DMS114 treated with DMSO at 0.1 percent for 48 hours (cell line): Measurements from ENCODE around the gene VAMP1.
A peak's percentile ranks its signal among the peaks of the same experiment; 100 is the strongest.
"Not testable (repeated sequence)": the region's sequence is repeated elsewhere in the genome, so short reads cannot be mapped to it uniquely, and the experiment has no call there.

Experiments
- DNase-seq: peaks from one replicate; lab custom pipeline; 2025; ENCODE audit not compliant: unreplicated experiment; lab: John Stamatoyannopoulos, UW

The VAMP1 gene, protein sequence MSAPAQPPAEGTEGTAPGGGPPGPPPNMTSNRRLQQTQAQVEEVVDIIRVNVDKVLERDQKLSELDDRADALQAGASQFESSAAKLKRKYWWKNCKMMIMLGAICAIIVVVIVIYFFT

DNA sequence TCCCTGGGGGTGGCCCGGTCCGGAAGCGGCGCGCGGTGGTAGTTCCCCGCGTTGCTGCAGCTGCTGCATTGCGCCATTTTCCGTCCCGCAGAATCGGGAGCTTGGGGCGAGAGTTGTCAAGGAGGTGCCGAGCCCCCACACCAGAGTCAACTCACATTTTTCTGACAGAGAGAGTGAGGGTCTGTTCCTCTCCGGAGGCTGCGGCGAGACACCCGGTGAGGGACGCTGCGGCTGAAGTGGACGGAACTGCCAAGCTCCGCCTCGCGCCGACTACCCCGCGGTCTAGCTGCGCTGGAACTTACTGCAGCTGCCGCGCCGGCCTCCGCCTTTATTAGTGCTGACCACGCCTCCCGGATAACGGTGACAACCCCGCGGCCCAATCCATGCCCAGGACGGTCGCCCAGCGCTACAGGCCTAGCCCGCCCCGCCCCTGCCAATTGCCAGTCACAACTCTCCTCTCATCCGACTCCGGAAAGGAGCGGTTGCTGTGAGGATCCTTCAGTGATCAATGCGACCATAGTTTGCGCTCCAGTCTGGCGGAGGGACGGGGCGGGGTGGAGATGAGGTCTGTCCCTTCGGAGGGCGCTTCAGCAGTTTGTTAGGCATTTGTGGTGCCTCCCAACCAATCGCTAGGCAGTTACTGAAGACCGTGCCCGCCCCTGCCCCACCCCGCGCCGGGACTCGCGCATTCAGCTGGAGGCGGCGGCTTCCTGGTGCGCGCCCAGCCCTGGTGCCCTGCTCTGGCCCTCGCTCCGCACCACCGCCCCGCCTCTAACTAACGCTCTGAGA, at the start of gene VAMP1:
VAMP1 (minus strand) TSS at position 303 of the 789 bp plus-strand sequence; CDS start at position 157, 146 bp downstream.
- peak; percentile 98 for DNase-seq

DNA sequence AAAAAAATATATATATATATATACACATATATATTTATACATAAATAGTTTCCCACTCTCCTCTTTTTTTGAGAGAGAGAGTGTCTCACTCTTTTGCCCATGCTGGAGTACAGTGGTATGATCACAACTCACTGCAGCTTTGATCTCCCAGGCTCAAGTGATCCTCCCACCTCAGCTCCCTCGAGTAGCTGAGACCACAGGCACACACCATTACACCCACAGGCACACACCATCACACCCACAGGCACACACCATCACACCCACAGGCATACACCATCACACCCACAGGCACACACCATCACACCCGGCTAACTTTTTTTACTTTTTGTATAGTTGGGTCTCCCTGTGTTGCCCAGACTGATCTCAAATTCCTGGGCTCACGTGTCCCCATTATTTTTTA, 49.7 kb upstream of the VAMP1 start:
- DNase-seq = no peak

DNA sequence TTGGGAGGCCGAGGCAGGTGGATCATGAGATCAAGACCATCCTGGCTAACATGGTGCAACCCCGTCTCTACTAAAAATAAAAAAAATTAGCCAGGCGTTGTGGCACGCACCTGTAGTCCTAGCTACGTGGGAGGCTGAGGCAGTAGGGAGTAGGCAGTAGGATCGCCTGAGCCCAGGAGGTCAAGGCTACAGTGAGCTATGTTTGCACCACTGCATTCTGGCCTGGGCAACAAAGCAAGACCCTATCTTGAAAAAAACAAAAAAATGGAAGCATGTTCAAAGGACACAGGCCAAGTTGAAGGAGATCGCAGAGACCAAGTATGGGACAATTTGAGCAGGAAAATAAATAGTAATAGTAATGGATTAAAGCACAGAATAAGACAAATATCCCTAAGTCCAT, 37.6 kb upstream of the VAMP1 start:
- no peak for DNase-seq

DNA sequence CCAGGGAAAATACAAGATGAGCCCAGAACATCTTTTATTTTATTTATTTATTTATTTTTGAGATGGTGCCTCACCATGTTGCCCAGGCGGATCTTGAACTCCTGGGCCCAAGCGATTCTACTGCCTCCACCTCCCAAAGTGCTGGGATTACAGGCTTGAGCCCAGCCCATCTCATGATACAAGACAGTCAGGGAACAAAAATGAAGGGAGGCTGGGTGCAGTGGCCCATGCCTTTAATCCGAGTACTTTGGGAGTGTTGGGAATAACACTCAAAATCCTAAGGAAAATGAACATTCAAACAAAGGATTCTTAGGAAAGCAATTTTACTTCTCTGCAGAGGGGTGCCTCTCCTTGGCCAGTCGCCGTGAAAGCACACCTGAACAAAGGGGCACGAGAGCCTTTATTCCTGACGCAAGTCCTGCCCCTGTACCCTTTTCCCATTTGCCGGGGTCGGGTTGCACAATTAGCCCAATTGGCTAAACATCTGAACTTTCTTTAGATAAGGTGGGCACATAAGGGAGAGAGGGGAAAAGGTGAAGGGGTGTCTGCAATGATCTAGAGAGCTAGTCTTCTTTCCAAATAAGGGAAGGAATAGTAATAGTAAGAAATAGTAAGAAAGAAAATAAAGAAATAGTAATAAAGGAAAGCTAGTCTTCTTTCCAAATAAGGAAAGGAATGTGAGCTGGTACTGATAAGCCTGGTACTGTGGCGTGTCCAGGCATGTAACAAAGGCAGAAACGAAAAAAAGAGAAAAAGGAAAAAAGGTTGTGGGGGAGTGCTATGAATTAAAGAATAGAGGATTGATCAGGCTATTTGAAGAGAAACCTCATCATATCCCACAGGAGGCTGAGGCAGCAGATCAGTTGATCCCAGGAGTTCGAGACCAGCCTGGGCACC, 36.9 kb upstream of the VAMP1 start:
- no peak for DNase-seq

DNA sequence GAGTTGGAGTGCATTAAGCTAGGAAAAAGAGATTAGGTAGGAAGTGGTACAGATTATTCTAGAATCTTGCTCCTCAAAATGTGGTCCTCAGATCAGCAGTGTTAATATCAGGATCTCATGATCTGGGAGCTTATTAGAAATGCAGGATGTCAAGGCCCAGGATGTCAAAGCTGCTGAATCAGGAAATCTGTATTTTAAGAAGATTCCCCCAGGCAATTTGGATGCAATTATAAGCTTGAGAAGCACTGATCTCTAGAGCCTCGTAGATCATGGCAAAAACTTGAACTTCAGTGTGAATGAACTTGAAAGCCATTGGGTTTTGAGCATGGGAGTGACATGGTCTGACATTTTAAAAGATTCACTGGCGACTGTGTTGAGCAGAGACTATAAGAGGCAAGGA, 30.0 kb upstream of the VAMP1 start:
- DNase-seq = no peak

DNA sequence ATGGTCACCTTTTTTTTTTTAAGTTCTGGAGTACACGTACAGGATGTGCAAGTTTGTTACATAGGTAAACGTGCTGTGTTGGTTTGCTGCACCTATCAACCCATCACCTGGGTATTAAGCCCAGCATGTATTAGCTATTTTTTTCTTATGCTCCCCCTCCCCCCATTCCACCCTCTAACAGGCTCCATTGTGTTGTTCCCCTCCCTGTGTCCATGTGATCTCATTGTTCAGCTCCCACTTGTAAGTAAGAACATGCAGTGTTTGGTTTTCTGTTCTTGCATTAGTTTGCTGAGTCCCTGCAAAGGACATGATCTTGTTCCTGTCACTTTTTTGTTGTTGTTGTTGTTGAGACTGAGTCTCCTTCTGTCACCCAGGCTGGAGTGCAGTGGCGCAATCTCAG, 26.8 kb upstream of the VAMP1 start:
- DNase-seq = not testable (repeated sequence)

DNA sequence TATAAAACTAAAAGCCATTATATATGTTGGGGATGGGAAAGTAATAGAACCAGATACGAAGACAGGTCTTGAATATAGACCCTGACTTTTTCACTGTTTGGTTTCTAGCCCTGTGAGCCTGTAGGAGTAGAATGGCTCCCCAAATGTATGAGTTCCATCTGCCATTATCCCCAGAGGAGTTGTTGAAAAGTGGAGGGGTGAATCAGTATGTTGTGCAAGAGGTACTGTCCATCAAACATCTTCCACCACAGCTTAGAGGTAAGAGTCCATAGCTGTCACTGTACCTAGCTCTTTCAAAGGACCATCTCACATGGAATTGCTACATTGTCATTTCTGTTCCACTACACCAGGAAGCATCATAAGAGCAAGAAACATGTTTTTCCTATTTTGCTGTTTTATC, 24.5 kb upstream of the VAMP1 start:
- DNase-seq = no peak

DNA sequence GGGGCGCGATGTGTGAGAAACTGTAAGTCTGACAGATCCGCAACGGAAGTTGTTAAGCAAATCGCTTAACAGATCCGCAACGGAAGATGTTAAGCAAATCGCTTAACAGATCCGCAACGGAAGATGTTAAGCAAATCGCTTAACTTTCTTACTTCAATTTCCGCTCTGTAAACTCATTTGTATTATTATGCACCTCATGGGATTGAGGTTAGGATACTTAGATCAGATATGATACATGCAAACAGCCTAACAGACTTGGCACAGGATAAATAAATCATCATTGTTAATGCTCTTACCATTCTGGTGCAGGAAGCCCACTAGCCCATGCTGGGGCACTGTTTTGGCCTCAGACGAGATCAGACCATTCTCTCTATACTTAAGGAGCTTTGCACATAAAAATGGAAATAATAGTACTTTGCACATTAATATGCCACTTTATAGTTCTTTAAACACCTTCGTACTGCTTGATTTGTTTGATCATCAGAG, 23.8 kb upstream of the VAMP1 start:
- peak; percentile 52 for DNase-seq

DNA sequence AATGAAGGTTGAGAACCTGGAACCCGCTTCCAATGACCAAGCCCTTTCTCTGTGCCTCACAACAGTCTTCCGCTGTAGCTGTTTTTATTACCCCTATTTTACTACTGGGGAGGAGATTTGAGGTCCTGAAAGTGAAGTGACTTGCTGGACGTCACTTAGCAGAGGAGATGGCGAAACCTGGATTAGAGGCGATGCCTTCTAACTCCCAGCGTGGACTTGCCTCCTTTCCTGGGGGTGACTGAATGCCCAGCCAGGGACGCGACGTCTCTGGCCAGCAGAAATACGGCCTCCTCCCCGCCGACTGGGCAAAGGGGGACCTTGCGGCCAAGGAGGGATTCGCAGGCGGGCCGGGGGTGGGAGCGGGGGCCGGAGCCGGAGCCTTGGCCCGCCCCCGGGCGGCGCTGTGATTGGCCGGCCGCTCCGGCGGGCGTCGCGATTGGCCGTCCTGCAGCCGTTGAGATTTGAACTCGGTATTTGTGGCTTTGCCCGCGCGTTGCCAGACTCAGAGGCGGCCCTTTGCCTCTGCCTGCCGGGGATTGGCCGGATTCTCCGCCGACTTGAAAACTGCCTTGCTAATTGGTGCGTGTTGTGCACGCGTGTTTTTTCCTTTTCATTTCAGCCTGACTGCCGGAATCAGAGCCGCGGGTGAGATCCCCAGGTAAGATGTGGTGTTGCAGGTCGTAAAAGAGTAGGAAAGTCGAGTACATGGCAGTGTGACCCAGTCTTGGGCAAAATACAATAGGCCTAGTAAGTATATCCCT, 23.2 kb upstream of the VAMP1 start, which contains the start of gene NCAPD2:
NCAPD2 (plus strand) TSS at position 606 of the 761 bp plus-strand sequence. CDS start 997 bp downstream, outside the sequence.
- peak; percentile 97 for DNase-seq

DNA sequence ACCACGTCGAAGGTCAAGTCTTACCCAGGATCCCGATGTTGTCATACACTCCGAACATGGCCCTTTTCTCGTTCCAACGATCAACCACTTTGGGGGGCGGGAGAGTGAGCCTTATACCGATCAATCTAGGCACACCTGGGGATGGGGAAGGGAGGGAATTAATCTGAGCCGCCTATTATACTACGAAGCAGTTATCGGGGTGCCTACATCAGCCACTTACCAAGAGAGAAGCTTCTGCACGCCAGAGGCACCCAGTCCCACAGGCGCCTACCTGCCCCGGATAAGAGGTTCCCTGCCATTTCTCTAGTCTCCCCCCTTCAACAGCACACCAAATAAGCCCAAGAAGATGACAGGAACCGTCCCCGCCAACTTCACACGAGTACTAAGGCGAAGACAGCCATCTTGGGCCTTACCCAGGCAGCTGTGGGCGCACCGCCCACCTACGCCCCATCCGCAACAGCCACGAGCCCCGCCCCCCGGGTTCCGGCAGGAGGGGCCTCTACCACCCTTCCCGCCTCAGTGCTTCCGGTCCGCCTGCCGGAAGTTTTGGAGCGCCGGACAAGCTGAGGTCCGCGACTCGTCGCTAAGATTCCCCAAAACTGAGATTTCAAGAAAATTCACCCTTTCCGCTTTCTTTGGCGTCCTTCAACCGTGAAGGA, 22.5 kb upstream of the VAMP1 start, which contains the start of gene MRPL51:
MRPL51 (minus strand) TSS at position 425 of the 659 bp plus-strand sequence; CDS start at position 299, 126 bp downstream.
- peak; percentile 86 for DNase-seq

DNA sequence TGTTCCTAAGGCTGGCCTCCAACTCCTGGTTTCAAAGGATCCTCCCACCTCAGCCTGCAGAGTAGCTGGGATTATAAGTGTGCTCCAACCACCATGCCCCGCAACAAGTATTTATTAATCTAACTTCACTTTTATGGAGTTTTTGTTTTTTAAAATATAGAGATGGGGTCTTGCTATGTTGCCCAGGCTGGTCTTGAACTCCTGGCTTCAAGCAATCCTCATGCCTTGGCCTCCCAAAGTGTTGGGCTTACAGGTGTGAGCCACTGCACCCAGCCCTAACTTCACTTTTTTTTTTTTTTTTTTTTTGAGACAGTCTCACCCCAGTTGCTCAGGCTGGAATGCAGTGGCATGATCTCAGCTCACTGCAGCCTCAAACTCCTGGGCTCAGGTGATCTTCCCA, 20.2 kb upstream of the VAMP1 start:
- not testable (repeated sequence) for DNase-seq

DNA sequence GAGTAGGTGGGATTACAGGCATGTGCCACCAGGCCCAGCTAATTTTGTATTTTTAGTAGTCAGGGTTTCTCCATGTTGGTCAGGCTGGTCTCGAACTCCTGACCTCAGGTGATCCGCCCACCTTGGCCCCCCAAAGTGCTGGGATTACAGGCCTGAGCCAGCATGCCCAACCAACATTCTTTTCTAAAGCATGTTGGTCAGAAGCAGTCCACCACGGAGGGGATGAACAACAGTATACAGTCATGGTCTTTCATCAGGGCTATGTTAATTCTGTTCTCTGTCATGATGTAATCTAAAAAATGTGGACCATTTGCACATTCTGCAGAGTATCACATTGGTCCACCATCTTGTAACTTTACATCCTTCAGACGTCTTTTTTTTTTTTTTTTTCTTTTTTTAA, 19.0 kb upstream of the VAMP1 start:
- no peak for DNase-seq

DNA sequence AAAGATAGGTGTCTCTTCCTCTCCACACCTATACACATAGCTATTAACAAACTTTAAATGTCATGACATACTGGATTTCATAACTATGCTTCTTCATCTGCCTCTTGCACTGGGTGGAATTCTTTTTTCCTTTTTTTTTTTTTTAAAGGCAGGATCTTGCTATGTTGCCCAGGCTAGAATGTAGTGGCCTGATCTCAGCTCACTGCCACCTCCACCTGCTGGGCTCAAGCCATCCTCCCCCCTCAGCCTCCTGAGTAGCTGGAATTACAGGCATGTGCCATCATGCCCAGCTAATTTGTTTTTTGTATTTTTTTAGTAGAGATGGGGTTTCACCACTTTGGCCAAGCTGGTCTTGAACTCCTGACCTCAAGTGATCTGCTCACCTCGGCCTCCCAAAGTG, 17.8 kb upstream of the VAMP1 start:
- no peak for DNase-seq

DNA sequence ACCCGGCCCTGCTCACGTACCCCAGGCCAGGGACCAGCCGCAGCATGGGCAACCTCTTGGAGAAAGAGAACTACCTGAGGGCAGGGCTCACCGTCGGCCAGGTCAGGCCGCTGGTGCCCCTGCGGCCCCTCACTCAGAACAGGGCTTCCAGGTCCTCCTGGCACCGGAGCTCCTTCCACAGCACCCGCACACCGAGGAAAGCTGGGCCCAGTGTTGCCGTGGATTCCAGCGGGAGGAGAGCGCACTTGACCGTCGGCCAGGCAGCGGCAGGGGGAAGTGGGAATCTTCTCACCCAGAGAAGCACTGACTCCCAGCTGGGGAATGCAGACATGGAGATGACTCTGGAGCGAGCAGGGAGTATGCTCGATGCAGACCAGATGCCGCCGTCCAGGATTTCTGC, 7.9 kb upstream of the VAMP1 start:
- DNase-seq = no peak

DNA sequence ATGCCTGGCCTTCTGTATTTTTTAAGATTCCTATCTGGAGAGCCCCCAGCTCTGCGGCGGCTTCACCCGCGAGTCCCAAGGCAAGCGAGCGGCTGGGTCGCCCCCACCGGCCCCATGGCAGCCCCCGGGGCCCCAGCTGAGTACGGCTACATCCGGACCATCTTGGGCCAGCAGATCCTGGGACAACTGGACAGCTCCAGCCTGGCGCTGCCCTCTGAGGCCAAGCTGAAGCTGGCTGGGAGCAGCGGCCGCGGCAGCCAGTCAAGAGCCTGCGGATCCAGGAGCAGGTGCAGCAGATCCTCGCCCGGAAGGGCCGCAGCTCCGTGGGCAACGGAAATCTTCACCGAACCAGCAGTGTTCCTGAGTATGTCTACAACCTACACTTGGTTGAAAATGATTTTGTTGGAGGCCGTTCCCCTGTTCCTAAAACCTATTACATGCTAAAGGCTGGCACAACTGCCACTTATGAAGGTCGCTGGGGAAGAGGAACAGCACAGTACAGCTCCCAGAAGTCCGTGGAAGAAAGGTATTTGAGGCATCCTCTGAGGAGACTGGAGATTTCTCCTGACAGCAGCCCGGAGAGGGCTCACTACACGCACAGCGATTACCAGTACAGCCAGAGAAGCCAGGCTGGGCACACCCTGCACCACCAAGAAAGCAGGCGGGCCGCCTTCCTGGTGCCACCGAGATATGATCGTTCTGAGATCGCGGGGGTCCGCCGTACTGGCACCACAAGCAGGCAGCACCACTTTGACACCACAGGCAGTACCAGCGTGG, 7.3 kb upstream of the VAMP1 start:
- not testable (repeated sequence) for DNase-seq

DNA sequence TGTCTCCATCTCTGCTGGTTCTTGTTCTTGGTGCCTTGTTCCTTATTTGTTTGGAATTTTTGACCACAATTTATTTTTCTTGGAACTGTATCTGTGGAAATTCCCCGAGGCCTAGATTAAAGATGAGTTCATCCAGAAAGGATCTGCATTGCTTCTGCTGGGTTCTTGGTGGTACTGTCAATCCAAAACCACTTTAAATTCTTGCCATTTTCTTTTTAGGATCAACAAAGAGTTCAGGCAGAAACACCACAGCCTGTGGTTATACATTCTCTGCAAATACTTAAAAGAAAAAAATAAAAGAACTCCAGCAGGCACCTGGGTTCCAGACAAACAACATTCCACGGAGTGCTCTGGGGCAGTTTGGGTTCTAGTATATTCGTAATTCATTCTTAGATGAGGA, 6.0 kb upstream of the VAMP1 start:
- no peak for DNase-seq

DNA sequence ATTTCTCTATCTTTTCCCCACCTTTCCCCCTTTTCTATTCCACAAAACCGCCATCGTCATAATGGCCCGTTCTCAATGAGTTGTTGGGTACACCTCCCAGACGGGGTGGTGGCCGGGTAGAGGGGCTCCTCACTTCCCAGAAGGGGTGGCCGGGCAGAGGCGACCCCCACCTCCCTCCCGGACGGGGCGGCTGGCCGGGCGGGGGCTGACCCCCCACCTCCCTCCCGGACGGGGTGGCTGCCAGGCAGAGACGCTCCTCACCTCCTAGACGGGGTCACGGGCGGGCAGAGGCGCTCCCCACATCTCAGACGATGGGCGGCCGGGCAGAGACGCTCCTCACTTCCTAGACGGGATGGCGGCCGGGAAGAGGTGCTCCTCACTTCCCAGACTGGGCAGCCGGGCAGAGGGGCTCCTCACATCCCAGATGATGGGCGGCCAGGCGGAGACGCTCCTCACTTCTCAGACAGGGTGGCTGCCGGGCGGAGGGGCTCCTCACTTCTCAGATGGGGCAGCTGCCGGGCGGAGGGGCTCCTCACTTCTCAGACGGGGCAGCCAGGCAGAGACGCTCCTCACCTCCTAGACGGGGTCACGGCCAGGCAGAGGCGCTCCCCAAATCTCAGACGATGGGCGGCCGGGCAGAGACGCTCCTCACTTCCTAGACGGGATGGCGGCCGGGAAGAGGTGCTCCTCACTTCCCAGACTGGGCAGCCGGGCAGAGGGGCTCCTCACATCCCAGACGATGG, 4.9 kb upstream of the VAMP1 start:
- DNase-seq = not testable (repeated sequence)

DNA sequence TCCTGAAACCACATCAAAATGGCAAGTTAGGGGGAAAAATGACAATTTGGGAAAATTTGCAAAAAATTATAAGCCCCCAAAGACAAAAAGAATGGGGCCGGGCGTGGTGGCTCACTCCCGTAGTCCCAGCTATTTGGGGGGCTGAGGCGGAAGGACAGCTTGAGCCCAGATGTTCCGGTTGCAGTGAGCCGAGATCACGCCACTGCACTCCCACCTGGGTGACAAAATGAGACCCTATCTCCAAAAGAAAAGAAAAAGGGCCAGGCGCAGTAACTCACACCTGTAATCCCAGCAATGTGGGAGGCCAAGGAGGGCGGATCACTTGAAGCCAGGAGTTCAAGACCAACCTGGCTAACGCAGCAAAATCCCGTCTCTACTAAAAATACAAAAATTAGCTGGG, 2.0 kb upstream of the VAMP1 start:
- no peak for DNase-seq

DNA sequence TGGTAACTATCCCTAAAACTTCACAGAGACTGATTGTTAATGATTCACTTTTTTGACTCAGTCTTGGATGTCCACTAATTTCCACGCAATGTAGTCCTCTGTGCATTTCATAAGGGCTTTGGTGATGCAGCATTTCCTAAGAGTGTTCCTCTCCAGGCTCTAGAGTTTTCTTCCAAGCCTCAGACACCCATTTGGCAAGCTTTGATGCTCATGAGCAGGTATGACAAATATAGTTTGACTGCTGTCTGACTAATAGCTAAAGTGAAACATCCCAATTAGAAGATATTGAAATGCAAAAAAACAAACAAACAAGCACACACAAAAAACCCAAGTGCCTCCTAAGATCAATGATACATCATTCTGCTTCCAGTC, 1.5 kb upstream of the VAMP1 start:
- no peak for DNase-seq
